SK-N-SH (cell line): ENCODE data around the gene MAGEA11. TPM values are rescaled to one million over a fixed set of nuclear protein-coding genes. Genes with fewer than 3 reads are reported as not detected.

Experiments
- CTCF ChIA-PET: fragments of 300-600, 350-600 bp; formaldehyde crosslinking; extraction: SDS; loops from one replicate; lab custom pipeline; 2021; lab: Yijun Ruan, JAX
- POLR2A ChIA-PET: fragments of 350-600 bp; sonication (Branson Sonifier 250); formaldehyde crosslinking; extraction: SDS; loops from one replicate; lab custom pipeline; 2020; ENCODE audit warnings: antibody characterized with exemption, inconsistent platforms; lab: Yijun Ruan, JAX
- DNase-seq: peaks from one replicate; pipeline ENCODE4 v3.0.0; 2012
- H2AFZ ChIP-seq: fragments of 200-600 bp; sonication (generic); 2 replicates; pipeline ENCODE4 v1.8.1; 2016; ENCODE audit warnings: antibody characterized with exemption, mild to moderate bottlenecking, low read depth
- H3F3A ChIP-seq: fragments of 200-600 bp; sonication (generic); replicated peaks from 2 replicates; pipeline ENCODE3; 2016; ENCODE audit warnings: antibody characterized with exemption, mild to moderate bottlenecking; ENCODE audit not compliant: insufficient read depth
- H3K27ac ChIP-seq, 2 experiments: fragments of 200-500 bp in 1 of 2; fragments of 200-600 bp in 1 of 2; sonication (Bioruptor generic) in 1 of 2; sonication (generic), shearing (Covaris generic) in 1 of 2; 2 replicates each; pipeline versions ENCODE4 v1.5.1 to v1.6.1; 2014 to 2016; ENCODE audit warnings: low read depth in 2 of 2, inconsistent platforms in 1 of 2, low read length in 1 of 2, mild to moderate bottlenecking in 1 of 2, mixed read lengths in 1 of 2
- H3K27me3 ChIP-seq: fragments of 200-600 bp; sonication (generic), shearing (Covaris generic); 2 replicates; pipeline ENCODE4 v1.6.1; 2016; ENCODE audit warnings: mixed run types; ENCODE audit not compliant: insufficient read depth
- H3K36me3 ChIP-seq, 2 experiments: fragments of 200-500 bp in 1 of 2; fragments of 200-600 bp in 1 of 2; sonication (Bioruptor generic) in 1 of 2; sonication (generic) in 1 of 2; replicated peaks in 1 of 2; 2 replicates each; pipeline versions ENCODE3 to v1.5.1; 2014 to 2016; ENCODE audit warnings: low read length in 1 of 2, mild to moderate bottlenecking in 1 of 2; ENCODE audit not compliant: insufficient read depth in 2 of 2, control insufficient read depth in 1 of 2
- H3K4me1 ChIP-seq, 2 experiments: fragments of 200-500 bp in 1 of 2; fragments of 200-600 bp in 1 of 2; sonication (Bioruptor generic) in 1 of 2; sonication (generic), shearing (Covaris generic) in 1 of 2; 2 replicates each; pipeline versions ENCODE4 v1.5.1 to v1.6.1; 2014 to 2016; ENCODE audit warnings: low read depth in 1 of 2, low read length in 1 of 2, mixed run types in 1 of 2; ENCODE audit not compliant: insufficient read depth in 2 of 2, control insufficient read depth in 1 of 2
- H3K4me2 ChIP-seq: fragments of 200-600 bp; sonication (generic), shearing (Covaris generic); 2 replicates; pipeline ENCODE4 v1.6.1; 2017; ENCODE audit warnings: mixed run types
- H3K4me3 ChIP-seq, 2 experiments: fragments of 200-500 bp in 1 of 2; fragments of 200-600 bp in 1 of 2; sonication (Bioruptor generic) in 1 of 2; sonication (generic), shearing (Covaris generic) in 1 of 2; 2 replicates each; pipeline versions ENCODE4 v1.5.1 to v1.8.1; 2014 to 2016; ENCODE audit warnings: low read depth in 2 of 2, inconsistent platforms in 1 of 2, low read length in 1 of 2, mild to moderate bottlenecking in 1 of 2, mixed read lengths in 1 of 2, moderate library complexity in 1 of 2
- H3K79me2 ChIP-seq: fragments of 200-600 bp; sonication (generic); 2 replicates; pipeline ENCODE4 v1.8.1; 2017; ENCODE audit warnings: mild to moderate bottlenecking; ENCODE audit not compliant: insufficient read depth
- H3K9ac ChIP-seq: fragments of 200-600 bp; sonication (generic); 2 replicates; pipeline ENCODE4 v1.6.1; 2017; ENCODE audit warnings: mixed run types
- H3K9me2 ChIP-seq: fragments of 200-600 bp; sonication (generic); 2 replicates; pipeline ENCODE4 v1.6.1; 2017; ENCODE audit warnings: mixed run types
- H3K9me3 ChIP-seq: fragments of 200-600 bp; sonication (generic); 2 replicates; pipeline ENCODE4 v1.6.1; 2017; ENCODE audit warnings: mixed run types, mild to moderate bottlenecking, moderate library complexity
- H4K20me1 ChIP-seq: fragments of 200-600 bp; sonication (generic); 2 replicates; pipeline ENCODE4 v1.6.1; 2017; ENCODE audit warnings: mild to moderate bottlenecking, mixed run types; ENCODE audit not compliant: insufficient read depth
- CHD2 ChIP-seq: fragments of 150-350 bp; IDR thresholded peaks from 2 replicates; pipeline ENCODE4 v1.6.1; 2018; ENCODE audit warnings: low read length; ENCODE audit not compliant: partially characterized antibody
- FOSL2 ChIP-seq: IDR thresholded peaks from 2 replicates; pipeline ENCODE4 v1.4.0; 2012; ENCODE audit warnings: low read depth, mild to moderate bottlenecking, moderate library complexity, borderline replicate concordance
- FOXM1 ChIP-seq: IDR thresholded peaks from 2 replicates; pipeline ENCODE4 v1.4.0; 2012; ENCODE audit warnings: low read depth, mild to moderate bottlenecking
- GATA2 ChIP-seq: sonication (generic); formaldehyde crosslinking; IDR thresholded peaks from 2 replicates; pipeline ENCODE4 v1.5.0; 2020; ENCODE audit warnings: mild to moderate bottlenecking, missing genetic modification reagents
- JUND ChIP-seq: IDR thresholded peaks from 2 replicates; pipeline ENCODE4 v1.4.0; 2012
- MEF2A ChIP-seq: IDR thresholded peaks from 2 replicates; pipeline ENCODE4 v1.4.0; 2012; ENCODE audit warnings: low read depth, borderline replicate concordance
- MXI1 ChIP-seq: IDR thresholded peaks from 2 replicates; pipeline ENCODE4 v1.6.1; 2012; ENCODE audit warnings: mild to moderate bottlenecking, low read depth, low read length, improper control_type of control experiment
- POLR2AphosphoS5 ChIP-seq: IDR thresholded peaks from 2 replicates; pipeline ENCODE4 v1.6.1; 2012; ENCODE audit warnings: low read depth, low read length
- RAD21 ChIP-seq: IDR thresholded peaks from 2 replicates; pipeline ENCODE4 v1.6.1; 2012; ENCODE audit warnings: mild to moderate bottlenecking, low read length
- RFX5 ChIP-seq: IDR thresholded peaks from 2 replicates; pipeline ENCODE4 v1.6.1; 2012; ENCODE audit warnings: mild to moderate bottlenecking, improper control_type of control experiment, low read length
- WGBS: methylation state at CpG from one replicate; pipeline ENCODE4 v1.1.6; 2017; ENCODE audit warnings: low lambda C conversion rate; 5-methylcytosine and 5-hydroxymethylcytosine counted together
- polyA plus RNA-seq, 3 experiments: library from polyadenylated mRNA; depleted of rRNA; stranded (reverse); fragments of >200 nt; gene quantifications; 2 replicates each; pipeline ENCODE4 v1.2.3, GENCODE V29; 2012
- TF ChIP-seq, protein P1 (sequence below): IDR thresholded peaks from 2 replicates; pipeline ENCODE4 v1.4.0; 2012; ENCODE audit warnings: low read depth, borderline replicate concordance
- TF ChIP-seq, protein P2 (sequence below): IDR thresholded peaks from 2 replicates; pipeline ENCODE4; 2012
- TF ChIP-seq, protein P3 (sequence below): fragments of 200-600 bp; sonication (generic); IDR thresholded peaks from 2 replicates; pipeline ENCODE4 v1.6.1; 2017; ENCODE audit warnings: antibody characterized with exemption, mild to moderate bottlenecking, moderate library complexity
- TF ChIP-seq, protein P4 (sequence below): fragments of 150-350 bp; IDR thresholded peaks from 2 replicates; pipeline ENCODE4 v1.6.1; 2017; ENCODE audit warnings: antibody characterized with exemption, low read length, low read depth, borderline replicate concordance

The MAGEA11 gene
- polyA plus RNA-seq, 1 of the 3 experiments (the other 2 are of a cell fraction) = 0.03 TPM

DNA sequence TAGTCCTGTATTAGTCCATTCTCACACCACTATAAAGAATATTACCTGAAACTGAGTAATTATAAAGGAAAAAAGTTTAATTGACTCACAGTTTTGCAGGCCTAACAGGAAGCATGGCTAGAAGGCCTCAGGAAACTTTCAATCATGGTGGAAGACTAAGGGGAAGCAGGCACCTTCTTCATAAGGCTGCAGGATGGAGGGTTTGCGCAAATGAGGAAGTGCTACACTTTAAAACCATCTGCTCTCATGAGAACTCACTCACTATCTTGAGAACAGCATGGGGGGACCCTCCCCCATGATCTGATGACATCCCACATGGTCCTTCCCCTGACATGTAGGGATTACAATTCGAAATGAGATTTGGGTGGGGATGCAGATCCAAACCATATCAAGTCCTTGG, 12.1 kb upstream of the MAGEA11 start:
- CTCF ChIA-PET = no interaction called here
- Histone ChIP-seq H3K36me3 (no peaks in the 10 kb centered on the region), H3K27me3 (no peaks in the 10 kb centered on the region; the same call in 1 of the 2 replicates), H4K20me1 (no peaks in the 10 kb centered on the region), H3K4me1 (no peaks in the 10 kb centered on the region), H3K4me3 (no peak overlapping the region), H3K9me3 (no peaks in the 10 kb centered on the region), H3K9me2 (no peaks in the 10 kb centered on the region; the same call in 1 of the 2 replicates)
- WGBS = 8% methylated on average over 2 of the region's 2 CpGs
- POLR2A ChIA-PET = no interaction called here
- TF ChIP-seq POLR2AphosphoS5 (no peak), RFX5 (no peak), MEF2A (no peak), CHD2 (no peak), FOSL2 (no peak), GATA2 (CRISPR knock-in tag) (no peak), MXI1 (no peak)
- TF ChIP-seq, protein P1, sequence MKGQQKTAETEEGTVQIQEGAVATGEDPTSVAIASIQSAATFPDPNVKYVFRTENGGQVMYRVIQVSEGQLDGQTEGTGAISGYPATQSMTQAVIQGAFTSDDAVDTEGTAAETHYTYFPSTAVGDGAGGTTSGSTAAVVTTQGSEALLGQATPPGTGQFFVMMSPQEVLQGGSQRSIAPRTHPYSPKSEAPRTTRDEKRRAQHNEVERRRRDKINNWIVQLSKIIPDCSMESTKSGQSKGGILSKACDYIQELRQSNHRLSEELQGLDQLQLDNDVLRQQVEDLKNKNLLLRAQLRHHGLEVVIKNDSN = no peak
- TF ChIP-seq, protein P2, sequence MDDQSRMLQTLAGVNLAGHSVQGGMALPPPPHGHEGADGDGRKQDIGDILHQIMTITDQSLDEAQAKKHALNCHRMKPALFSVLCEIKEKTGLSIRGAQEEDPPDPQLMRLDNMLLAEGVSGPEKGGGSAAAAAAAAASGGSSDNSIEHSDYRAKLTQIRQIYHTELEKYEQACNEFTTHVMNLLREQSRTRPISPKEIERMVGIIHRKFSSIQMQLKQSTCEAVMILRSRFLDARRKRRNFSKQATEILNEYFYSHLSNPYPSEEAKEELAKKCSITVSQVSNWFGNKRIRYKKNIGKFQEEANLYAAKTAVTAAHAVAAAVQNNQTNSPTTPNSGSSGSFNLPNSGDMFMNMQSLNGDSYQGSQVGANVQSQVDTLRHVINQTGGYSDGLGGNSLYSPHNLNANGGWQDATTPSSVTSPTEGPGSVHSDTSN = no peak
- TF ChIP-seq, protein P3, sequence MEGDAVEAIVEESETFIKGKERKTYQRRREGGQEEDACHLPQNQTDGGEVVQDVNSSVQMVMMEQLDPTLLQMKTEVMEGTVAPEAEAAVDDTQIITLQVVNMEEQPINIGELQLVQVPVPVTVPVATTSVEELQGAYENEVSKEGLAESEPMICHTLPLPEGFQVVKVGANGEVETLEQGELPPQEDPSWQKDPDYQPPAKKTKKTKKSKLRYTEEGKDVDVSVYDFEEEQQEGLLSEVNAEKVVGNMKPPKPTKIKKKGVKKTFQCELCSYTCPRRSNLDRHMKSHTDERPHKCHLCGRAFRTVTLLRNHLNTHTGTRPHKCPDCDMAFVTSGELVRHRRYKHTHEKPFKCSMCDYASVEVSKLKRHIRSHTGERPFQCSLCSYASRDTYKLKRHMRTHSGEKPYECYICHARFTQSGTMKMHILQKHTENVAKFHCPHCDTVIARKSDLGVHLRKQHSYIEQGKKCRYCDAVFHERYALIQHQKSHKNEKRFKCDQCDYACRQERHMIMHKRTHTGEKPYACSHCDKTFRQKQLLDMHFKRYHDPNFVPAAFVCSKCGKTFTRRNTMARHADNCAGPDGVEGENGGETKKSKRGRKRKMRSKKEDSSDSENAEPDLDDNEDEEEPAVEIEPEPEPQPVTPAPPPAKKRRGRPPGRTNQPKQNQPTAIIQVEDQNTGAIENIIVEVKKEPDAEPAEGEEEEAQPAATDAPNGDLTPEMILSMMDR = no peak
- TF ChIP-seq, all 33 proteins: peak for 0
- Histone ChIP-seq H3F3A (no peaks in the 10 kb centered on the region), H3K9ac (no peak overlapping the region), H3K4me2 (no peak overlapping the region), H3K79me2 (no peaks in the 10 kb centered on the region), H3K27ac (no peak overlapping the region), H2AFZ (no peak overlapping the region)
- no peak for DNase-seq

DNA sequence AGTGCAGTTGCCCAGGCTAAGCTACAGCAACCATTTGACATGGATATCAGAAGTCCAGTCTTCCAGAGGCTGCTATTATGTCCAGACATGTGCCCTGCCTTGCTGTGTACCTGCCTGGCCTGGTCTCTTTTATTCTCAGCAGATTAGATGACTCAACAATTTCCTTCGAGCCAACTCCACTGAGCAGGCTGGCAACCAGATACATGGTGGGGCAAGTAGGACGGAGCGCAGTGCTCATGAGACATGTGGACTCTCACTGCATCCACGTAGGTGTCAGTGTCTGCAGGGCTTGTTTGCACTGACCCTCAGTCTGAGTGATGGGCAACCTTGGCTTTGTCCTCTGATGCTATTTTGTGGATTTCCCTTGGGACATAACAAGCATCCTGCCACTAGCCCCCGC, 7.2 kb upstream of the MAGEA11 start:
- H2AFZ ChIP-seq = no peak overlapping the region
- no peaks in the 10 kb centered on the region for H3K27me3 ChIP-seq
- no peak overlapping the region for H3K9ac ChIP-seq
- DNase-seq = no peak
- no peaks in the 10 kb centered on the region for H4K20me1 ChIP-seq
- H3K4me2 ChIP-seq = no peak overlapping the region
- no peaks in the 10 kb centered on the region for H3F3A ChIP-seq
- ChIA-PET POLR2A (no interaction called here), CTCF (no interaction called here)
- H3K79me2 ChIP-seq = no peaks in the 10 kb centered on the region
- no peak overlapping the region for H3K27ac ChIP-seq
- H3K4me1 ChIP-seq = no peaks in the 10 kb centered on the region
- no peak overlapping the region for H3K4me3 ChIP-seq
- no peaks in the 10 kb centered on the region for H3K9me3 ChIP-seq
- TF ChIP-seq MEF2A = no peak
- TF ChIP-seq POLR2AphosphoS5 = no peak
- TF ChIP-seq JUND = no peak
- TF ChIP-seq FOXM1 = no peak
- TF ChIP-seq, protein P4, sequence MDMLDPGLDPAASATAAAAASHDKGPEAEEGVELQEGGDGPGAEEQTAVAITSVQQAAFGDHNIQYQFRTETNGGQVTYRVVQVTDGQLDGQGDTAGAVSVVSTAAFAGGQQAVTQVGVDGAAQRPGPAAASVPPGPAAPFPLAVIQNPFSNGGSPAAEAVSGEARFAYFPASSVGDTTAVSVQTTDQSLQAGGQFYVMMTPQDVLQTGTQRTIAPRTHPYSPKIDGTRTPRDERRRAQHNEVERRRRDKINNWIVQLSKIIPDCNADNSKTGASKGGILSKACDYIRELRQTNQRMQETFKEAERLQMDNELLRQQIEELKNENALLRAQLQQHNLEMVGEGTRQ = no peak
- TF ChIP-seq RAD21 = no peak
- WGBS = 19% methylated on average over 5 of the region's 5 CpGs
- H3K36me3 ChIP-seq = no peaks in the 10 kb centered on the region
- no peaks in the 10 kb centered on the region; the same call in 1 of the 2 replicates for H3K9me2 ChIP-seq
